Activated T-helper 1 cell treated with anti-CD3 and anti-CD28 coated beads, Interleukin-12 subunit alpha, Interleukin-12 subunit beta, Interleukin-2, Interleukin-4 antibody, amounts not matched to agents 30 ng/mL and 10 ng/mL and 1 ng/mL, durations not matched to agents 14 hours and 24 hours and 36 hours (primary cell): ENCODE data around the gene CALCOCO1. TPM values are rescaled to one million over a fixed set of nuclear protein-coding genes. Genes with fewer than 3 reads are reported as not detected.

Source experiments
- DNase-seq: peaks from one replicate; pipeline ENCODE4 v3.0.0; 2021; ENCODE audit warnings: low spot score
- H3K27ac Mint-ChIP-seq: one replicate; pipeline ENCODE4 v1.8.0; 2021; ENCODE audit warnings: mild to moderate bottlenecking, mixed read lengths
- H3K27me3 Mint-ChIP-seq: one replicate; pipeline ENCODE4 v1.8.0; 2022; ENCODE audit warnings: mild to moderate bottlenecking, moderate library complexity, mixed read lengths; ENCODE audit not compliant: insufficient read depth
- H3K36me3 Mint-ChIP-seq: one replicate; pipeline ENCODE4 v1.8.0; 2021; ENCODE audit warnings: low read depth, mixed read lengths
- H3K4me1 Mint-ChIP-seq: one replicate; pipeline ENCODE4 v1.8.0; 2021; ENCODE audit warnings: low read depth, mixed read lengths
- H3K4me3 Mint-ChIP-seq: one replicate; pipeline ENCODE4 v1.8.0; 2021; ENCODE audit warnings: mild to moderate bottlenecking, moderate library complexity, mixed read lengths
- H3K9me3 Mint-ChIP-seq: one replicate; pipeline ENCODE4 v1.8.0; 2021; ENCODE audit warnings: mixed read lengths
- intact Hi-C: fragments of 100-400 bp; cut with micrococcal nuclease; formaldehyde crosslinking; loops from one replicate; pipeline ENCODE4 v1.15.1; 2024
- total RNA-seq: library from RNA; stranded (reverse); gene quantifications from 2 replicates; pipeline ENCODE4 v1.2.3, GENCODE V29; 2022

Gene CALCOCO1
- total RNA-seq, 1 donor from 2014 or later = 17.4 TPM

DNA sequence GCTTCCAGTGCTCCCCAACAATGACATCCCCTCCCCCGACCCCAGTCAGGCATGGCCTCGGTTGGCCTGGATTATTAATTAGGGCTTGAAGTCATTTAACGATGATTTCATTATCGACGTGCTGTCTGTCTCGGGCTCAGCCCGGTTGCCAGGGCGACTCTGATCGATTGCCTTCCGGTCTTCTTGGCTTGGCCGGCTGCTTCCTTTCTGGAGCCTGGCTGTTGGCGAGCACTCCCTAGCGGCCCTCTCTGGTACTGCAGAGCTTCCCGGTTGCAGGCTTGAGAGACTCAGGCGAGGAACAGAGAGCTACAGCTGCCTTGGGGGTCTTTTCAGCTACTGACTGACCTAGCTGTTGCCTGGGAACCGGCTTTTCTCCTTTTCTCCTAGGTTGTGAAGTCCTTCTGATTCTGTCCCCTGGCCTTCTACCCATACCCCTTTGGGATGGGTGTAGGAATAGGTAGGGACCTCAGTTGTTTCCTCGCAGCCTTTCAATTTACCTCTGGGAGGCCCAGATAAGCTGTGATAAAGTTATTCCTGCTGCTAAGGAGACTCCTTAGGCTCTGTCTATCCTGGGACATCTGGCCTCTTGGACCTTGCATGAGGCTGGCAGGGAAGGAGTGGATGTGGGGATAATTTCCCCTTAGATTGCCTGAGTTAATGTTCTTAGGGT is 30.0 kb upstream of the CALCOCO1 start:
- Mint-ChIP-seq H3K27ac (peak overlapping the region; percentile 56), H3K36me3 (no peaks in the 10 kb centered on the region), H3K27me3 (peaks cover 36% of the 10 kb centered on the region), H3K9me3 (no peaks in the 10 kb centered on the region), H3K4me1 (peaks cover 16% of the 10 kb centered on the region), H3K4me3 (peak overlapping the region; percentile 43)
- peak; percentile 71 for DNase-seq
- intact Hi-C loops = loop anchor here (1.0 to 10.0 kb wide), 3 partner anchors 11 to 752 kb away; partner anchors contain the start of genes CALCOCO1 and EIF4B

DNA sequence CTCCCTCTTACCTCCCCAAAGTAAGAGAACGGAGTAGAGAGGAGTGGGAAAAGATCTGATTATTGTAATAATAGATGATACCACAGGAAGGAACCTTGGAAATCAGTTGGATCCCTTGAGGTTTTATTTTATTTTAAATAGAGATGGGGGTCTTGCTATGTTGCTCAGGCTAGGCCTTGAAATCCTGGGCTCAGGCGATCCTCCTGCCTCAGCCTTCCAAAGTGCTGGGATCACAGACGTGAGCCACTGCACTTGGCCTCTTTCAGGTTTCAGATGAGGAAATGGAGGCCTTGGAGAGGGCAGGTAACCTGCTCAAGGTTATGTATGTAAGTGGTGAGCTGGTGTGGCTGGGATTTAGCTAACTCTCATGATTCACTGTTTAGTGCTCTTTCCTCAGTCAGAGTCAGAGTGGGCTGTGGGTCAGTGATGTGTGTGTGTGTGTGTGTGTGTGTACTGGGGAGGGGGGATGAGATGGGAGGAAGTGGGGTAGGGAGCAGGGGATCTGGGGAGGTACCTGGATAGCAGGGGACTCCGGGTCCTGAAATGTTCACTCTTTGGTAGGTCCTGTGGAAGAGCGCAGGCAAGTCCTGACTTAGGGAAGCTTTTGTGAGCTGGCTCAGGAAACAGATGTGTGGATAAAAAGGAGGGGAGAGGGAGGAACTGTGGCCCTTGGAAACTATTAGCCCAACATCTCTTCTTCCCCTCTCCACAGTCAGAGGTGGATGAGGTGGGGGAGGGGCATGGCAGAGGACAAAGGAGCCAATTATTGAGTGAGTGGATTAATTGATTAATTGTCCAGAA is 29.2 kb upstream of the CALCOCO1 start:
- intact Hi-C loops = loop anchor here (1.0 to 10.0 kb wide), 3 partner anchors 10 to 752 kb away; partner anchors contain the start of genes CALCOCO1 and EIF4B
- H3K27me3 Mint-ChIP-seq = peaks cover 33% of the 10 kb centered on the region
- no peaks in the 10 kb centered on the region for H3K9me3 Mint-ChIP-seq
- H3K4me1 Mint-ChIP-seq = peaks cover 16% of the 10 kb centered on the region
- DNase-seq = no peak
- no peaks in the 10 kb centered on the region for H3K36me3 Mint-ChIP-seq
- H3K27ac Mint-ChIP-seq = no peak overlapping the region
- no peak overlapping the region for H3K4me3 Mint-ChIP-seq

DNA sequence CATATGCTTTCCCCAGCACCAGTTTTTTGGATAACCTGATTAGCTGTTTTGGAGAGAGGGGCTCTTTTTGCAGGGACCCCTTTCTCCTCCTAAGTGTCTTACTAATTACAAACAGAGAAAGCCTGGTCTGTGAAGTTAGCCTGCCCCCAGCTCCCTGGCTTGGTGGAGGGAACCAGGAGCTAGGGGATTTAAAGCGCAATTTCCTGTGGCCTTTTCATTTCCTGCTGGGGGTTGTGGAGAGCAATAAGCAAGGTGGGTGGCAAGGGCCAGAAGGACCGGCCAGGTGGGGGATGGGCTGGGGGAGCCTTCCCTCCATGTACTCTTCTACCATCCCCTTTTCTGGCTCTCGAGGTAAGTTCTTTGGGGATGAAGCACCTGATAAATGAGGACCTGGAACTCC is 28.6 kb upstream of the CALCOCO1 start:
- H3K4me1 Mint-ChIP-seq = peaks cover 16% of the 10 kb centered on the region
- H3K9me3 Mint-ChIP-seq = no peaks in the 10 kb centered on the region
- no peaks in the 10 kb centered on the region for H3K36me3 Mint-ChIP-seq
- no peak overlapping the region for H3K27ac Mint-ChIP-seq
- no peak overlapping the region for H3K4me3 Mint-ChIP-seq
- H3K27me3 Mint-ChIP-seq = peaks cover 30% of the 10 kb centered on the region
- no peak for DNase-seq
- intact Hi-C loops = loop anchor here (10.0 kb wide), 1 partner anchor 751 kb away; the partner anchor contains the start of gene EIF4B

DNA sequence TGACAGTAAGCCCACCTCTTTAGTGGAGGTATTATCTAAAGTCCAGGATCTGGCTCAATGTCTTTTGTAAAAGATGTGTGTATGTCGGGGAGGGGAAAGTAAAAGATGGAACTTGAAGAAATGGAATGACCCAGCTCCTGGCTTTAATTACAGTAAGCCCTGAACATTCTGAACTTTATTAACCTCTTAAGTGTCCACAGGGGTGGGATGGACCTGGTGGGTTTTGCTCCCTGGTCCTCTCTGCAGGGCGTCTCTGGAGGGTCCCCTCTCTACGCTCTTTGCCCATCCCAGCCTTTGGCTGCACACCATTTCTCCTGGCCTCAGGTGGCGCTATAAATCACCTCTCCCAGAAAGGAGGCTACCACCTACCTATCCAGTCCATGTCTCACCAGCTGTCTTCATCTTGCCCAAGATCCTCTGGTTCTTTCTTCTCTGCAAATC is 28.2 kb upstream of the CALCOCO1 start:
- no peak for DNase-seq
- peaks cover 16% of the 10 kb centered on the region for H3K4me1 Mint-ChIP-seq
- no peaks in the 10 kb centered on the region for H3K36me3 Mint-ChIP-seq
- no peaks in the 10 kb centered on the region for H3K9me3 Mint-ChIP-seq
- intact Hi-C loops = loop anchor here (10.0 kb wide), 1 partner anchor 751 kb away; the partner anchor contains the start of gene EIF4B
- H3K27ac Mint-ChIP-seq = no peak overlapping the region
- H3K4me3 Mint-ChIP-seq = no peak overlapping the region
- peaks cover 26% of the 10 kb centered on the region for H3K27me3 Mint-ChIP-seq

DNA sequence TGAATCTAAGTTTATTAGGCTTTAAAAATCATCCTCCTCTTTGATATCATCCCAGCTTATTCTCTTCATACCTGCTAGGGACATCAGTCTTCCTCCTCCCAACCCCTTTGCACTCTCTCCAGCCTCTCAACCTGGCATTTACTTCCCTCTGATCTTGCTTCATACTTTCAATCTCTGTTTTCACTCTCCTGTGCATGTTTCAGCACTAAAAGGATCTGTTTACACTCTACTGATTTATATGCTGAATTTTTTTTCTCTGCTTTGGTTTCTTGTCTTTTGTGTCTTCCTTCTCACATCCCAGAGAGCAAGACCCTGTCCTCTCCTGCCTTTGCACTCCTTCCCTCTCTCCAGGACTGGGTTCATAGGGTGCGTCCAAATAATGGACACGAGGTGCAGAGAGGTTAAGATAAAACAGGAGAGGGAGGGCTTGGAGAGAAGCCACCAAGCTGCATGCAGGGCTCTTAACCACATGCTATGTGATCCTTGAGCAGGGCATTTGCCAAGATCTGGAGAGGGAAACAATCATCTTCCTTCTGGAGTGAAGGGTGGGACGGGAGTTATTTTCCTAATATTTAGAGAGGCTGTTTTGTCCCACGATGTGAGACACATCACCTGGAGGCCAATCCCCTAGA is 27.5 kb upstream of the CALCOCO1 start:
- Mint-ChIP-seq H3K9me3 (no peaks in the 10 kb centered on the region), H3K36me3 (no peaks in the 10 kb centered on the region), H3K27ac (no peak overlapping the region), H3K4me1 (peaks cover 16% of the 10 kb centered on the region), H3K4me3 (no peak overlapping the region), H3K27me3 (peaks cover 21% of the 10 kb centered on the region)
- DNase-seq = no peak
- intact Hi-C loops = loop anchor here (10.0 kb wide), 1 partner anchor 750 kb away; the partner anchor contains the start of gene EIF4B

DNA sequence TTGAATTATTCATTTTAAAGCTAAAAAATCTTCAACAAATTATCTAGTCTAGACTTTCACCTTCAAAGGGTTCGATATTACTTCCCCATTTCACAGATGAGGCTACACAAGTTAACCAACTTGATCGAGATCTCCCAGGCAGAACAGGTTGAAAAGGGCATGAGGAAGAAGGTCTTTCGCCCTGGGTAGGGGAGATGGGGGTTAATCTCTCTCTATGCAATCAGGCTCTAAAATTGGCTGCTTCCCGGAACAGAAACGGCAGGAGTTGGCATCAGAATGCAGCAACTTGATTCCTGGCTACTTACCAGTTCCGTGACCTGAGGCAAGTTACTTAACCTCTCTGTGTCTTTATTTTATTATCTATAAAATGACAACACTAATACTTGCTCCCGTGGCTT is 26.9 kb upstream of the CALCOCO1 start:
- Mint-ChIP-seq H3K36me3 (no peaks in the 10 kb centered on the region), H3K27me3 (peaks cover 16% of the 10 kb centered on the region), H3K4me1 (peaks cover 16% of the 10 kb centered on the region), H3K27ac (no peak overlapping the region), H3K9me3 (no peaks in the 10 kb centered on the region), H3K4me3 (no peak overlapping the region)
- intact Hi-C loops = loop anchor here (10.0 kb wide), 1 partner anchor 749 kb away; the partner anchor contains the start of gene EIF4B
- DNase-seq = no peak

DNA sequence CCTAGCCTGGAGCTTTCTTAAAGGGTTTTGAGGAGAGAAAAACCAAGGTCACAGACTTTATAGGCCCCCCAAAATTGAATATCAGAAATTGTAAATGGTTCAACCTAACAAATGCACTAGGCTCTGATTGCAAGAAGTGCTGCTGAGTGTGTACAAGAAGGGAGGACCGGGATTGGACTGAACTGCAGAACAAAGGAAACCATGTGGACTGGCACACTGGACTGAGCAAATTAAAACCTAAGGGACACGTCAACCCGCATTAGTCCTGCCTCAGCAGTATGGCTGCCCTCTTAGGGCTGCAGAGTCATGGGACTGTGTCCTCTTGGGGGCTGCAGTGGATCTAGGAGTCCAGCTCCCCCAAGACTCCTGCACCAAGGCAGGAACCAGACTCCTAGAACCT is 25.4 kb upstream of the CALCOCO1 start:
- intact Hi-C loops = loop anchor here (10.0 kb wide), 1 partner anchor 748 kb away; the partner anchor contains the start of gene EIF4B
- peaks cover under 1% of the 10 kb centered on the region for H3K27me3 Mint-ChIP-seq
- H3K9me3 Mint-ChIP-seq = no peaks in the 10 kb centered on the region
- peaks cover 7% of the 10 kb centered on the region for H3K4me1 Mint-ChIP-seq
- no peak overlapping the region for H3K4me3 Mint-ChIP-seq
- H3K36me3 Mint-ChIP-seq = no peaks in the 10 kb centered on the region
- no peak for DNase-seq
- no peak overlapping the region for H3K27ac Mint-ChIP-seq

DNA sequence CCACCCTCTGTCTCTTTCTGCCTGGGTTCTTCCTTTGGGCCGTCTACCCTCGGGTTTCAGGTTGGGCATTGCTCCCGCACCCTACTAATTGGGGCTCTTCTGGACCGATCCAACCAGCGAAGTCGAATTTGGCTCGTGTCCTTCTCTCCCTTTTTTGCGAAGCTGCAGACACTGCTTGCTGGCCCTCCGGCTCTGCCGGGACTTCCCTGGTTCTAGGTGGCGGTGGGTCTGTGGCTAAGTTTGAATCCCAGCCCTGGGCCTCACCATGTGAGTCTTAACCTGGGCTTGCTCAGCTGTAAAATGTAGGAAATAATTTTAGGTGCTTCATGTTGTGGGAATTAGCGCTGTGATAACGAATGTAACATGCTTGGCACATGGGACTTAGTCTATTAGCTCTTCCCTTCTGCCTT is 24.9 kb upstream of the CALCOCO1 start:
- H3K27me3 Mint-ChIP-seq = no peaks in the 10 kb centered on the region
- H3K4me1 Mint-ChIP-seq = peaks cover 7% of the 10 kb centered on the region
- DNase-seq = no peak
- intact Hi-C loops = loop anchor here (10.0 kb wide), 1 partner anchor 747 kb away; the partner anchor contains the start of gene EIF4B
- no peaks in the 10 kb centered on the region for H3K36me3 Mint-ChIP-seq
- H3K4me3 Mint-ChIP-seq = no peak overlapping the region
- no peak overlapping the region for H3K27ac Mint-ChIP-seq
- H3K9me3 Mint-ChIP-seq = no peaks in the 10 kb centered on the region

DNA sequence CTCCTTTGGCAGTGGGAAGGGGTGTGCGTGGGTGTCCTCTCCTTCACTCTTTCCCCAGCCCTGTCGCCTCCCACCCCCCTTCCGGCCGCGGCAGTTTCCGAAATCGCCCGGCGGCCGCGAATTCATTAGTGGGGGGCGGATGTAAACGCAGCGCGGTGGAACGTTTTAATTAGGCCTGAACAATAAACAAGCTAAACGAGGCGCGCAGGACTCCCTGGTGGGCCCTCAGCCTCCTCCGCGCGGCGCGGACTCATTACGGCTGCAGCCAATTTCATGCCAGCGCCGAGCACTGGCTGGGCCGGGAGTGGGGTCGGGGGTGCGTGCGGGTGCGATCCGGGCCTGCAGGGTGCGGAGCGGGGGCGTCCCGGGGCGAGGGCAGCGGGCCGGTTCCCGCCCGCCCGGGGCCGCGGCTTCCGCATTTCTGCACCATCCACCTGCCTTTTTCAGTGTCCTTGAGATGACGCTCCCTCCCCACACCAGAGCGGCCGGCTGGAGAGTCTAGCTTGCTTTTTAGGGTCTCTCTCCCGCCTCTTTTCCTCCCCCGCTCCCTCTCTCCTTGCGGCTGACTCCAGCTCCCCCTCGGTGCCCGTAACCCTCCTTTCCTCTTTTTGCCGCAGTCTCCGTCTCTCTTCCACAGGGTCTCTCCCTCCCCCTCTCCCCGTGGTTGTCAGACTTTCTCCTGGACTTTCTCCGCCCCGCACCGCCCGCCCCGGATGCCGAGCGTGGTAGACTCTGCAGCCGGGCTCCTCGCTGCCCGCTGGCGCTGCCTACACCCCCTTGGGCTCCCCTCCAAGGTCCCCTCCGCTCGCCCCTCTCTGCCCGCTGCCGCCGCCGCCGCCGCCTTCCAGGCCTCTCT is 24.3 kb upstream of the CALCOCO1 start, which contains the start of gene CISTR:
Gene CISTR (minus strand): TSS at position 644 of the 856 bp plus-strand sequence.
- H3K36me3 Mint-ChIP-seq = no peaks in the 10 kb centered on the region
- intact Hi-C loops = loop anchor here (10.0 kb wide), 1 partner anchor 747 kb away; the partner anchor contains the start of gene EIF4B
- H3K27ac Mint-ChIP-seq = peak within 1 kb of the TSS; percentile 24
- no peaks in the 10 kb centered on the region for H3K27me3 Mint-ChIP-seq
- peaks cover 10% of the 10 kb centered on the region for H3K4me1 Mint-ChIP-seq
- no peaks in the 10 kb centered on the region for H3K9me3 Mint-ChIP-seq
- no peak for DNase-seq
- H3K4me3 Mint-ChIP-seq = no peak within 1 kb of the TSS

DNA sequence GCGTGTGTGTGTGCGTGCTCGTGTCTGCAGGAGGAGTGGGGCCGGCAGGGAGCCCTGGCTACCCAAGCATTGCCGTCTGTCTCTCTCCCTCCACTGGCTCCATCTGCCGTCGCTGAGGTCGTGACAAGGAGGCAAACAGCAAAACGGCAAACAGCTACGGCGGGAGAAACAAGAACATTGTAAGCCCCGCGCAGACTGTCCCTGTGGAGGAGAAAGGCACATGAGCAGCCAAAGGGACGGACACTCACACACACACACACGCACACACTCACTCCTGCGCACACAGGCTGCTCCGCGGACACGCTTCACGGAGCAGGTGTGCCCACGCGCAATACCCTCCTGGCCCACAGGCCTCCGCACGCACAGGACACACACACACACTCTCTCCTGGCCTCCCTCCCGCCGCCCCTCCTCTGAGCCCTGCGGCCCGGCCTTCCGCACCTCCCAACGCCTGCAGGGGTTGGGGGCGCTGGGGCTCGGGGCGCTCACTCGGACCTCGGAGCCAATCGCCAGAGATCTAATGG is 23.6 kb upstream of the CALCOCO1 start:
- Mint-ChIP-seq H3K4me3 (no peak overlapping the region), H3K27ac (peak overlapping the region; percentile 3), H3K36me3 (no peaks in the 10 kb centered on the region), H3K27me3 (peaks cover 5% of the 10 kb centered on the region), H3K9me3 (no peaks in the 10 kb centered on the region), H3K4me1 (peaks cover 7% of the 10 kb centered on the region)
- intact Hi-C loops = loop anchor here (10.0 kb wide), 1 partner anchor 746 kb away; the partner anchor contains the start of gene EIF4B
- no peak for DNase-seq

DNA sequence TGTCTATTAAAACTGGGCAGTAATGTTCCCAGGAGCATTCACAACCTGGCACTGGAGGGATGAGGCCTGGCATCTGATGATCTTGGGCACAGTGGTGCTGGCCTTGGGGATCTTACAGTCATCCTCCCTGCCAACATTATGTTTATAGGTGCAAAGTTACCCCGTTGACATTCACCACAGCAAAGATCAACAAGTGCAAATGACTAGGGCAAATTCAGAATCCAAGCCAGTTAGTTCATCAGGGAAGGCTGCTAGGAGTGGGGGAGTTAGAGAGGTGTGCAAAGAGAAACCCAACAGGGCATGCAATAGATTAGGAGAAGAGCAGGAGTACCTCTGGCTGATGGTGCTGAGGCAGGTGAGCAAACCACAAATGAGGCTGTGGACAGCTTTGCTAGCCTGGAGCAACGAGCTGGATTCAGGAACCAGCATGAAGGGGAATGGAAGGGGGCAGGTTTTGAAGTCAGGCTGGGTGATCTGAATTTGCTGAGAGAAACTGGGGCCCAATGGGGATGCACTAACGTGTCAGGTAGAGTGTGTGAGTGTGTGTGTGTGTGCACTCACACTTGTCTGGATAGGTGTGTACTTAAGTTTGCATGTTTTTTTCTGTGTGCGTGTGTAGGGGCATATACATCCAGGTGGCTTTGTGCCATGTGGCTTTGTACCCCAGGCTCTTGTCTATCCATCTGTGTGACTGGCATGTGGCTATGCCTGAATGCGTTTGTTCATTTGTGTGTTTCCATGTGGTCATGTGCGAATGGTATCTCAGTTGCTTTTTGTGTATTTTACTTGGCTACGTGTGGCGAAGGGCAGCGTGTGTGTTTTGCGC is 22.9 kb upstream of the CALCOCO1 start:
- H3K9me3 Mint-ChIP-seq = no peaks in the 10 kb centered on the region
- DNase-seq = no peak
- peak overlapping the region; percentile 3 for H3K27ac Mint-ChIP-seq
- intact Hi-C loops = loop anchor here (10.0 kb wide), 1 partner anchor 745 kb away; the partner anchor contains the start of gene EIF4B
- H3K36me3 Mint-ChIP-seq = no peaks in the 10 kb centered on the region
- H3K27me3 Mint-ChIP-seq = peaks cover 12% of the 10 kb centered on the region
- H3K4me3 Mint-ChIP-seq = no peak overlapping the region
- H3K4me1 Mint-ChIP-seq = peaks cover 7% of the 10 kb centered on the region
